Stimulated activated memory B cell treated with anti-CD40 and anti-IgM and Interleukin-4, amounts not matched to agents 10 μg/mL and 1 μg/mL and 100 μg/mL, for 72 hours (primary cell): Measurements from ENCODE around the gene PZP.

Experiments
- ATAC-seq: fragments of 150-1000 bp; cut with Tn5 transposase; 2 replicates; pipeline ENCODE4 v1.10.0; 2021
- H3K27ac Mint-ChIP-seq: one replicate; pipeline ENCODE4 v1.8.0; 2022; ENCODE audit warnings: mild to moderate bottlenecking, mixed read lengths
- H3K27me3 Mint-ChIP-seq: one replicate; pipeline ENCODE4 v1.8.0; 2022; ENCODE audit warnings: mixed read lengths
- H3K36me3 Mint-ChIP-seq: one replicate; pipeline ENCODE4 v1.8.0; 2022; ENCODE audit warnings: mixed read lengths
- H3K4me1 Mint-ChIP-seq: one replicate; pipeline ENCODE4 v1.8.0; 2022; ENCODE audit warnings: mixed read lengths
- H3K4me3 Mint-ChIP-seq: one replicate; pipeline ENCODE4 v1.8.0; 2022; ENCODE audit warnings: mild to moderate bottlenecking, moderate library complexity, mixed read lengths
- H3K9me3 Mint-ChIP-seq: one replicate; pipeline ENCODE4 v1.8.0; 2022; ENCODE audit warnings: mixed read lengths

Gene PZP

GRCh38 chr12:9120487-9121184 is 87.6 kb downstream of the PZP start:
- no peaks in the 10 kb centered on the region for H3K36me3 Mint-ChIP-seq
- H3K27me3 Mint-ChIP-seq: peaks cover 31% of the 10 kb centered on the region
- H3K4me3 Mint-ChIP-seq: no peak overlapping the region
- H3K4me1 Mint-ChIP-seq: peaks cover 29% of the 10 kb centered on the region
- no peak overlapping the region for H3K27ac Mint-ChIP-seq
- no peaks in the 10 kb centered on the region for H3K9me3 Mint-ChIP-seq
- ATAC-seq: no peak

- no peaks in the 10 kb centered on the region for H3K36me3 Mint-ChIP-seq
- ATAC-seq: peak; percentile 95
- peaks cover 33% of the 10 kb centered on the region for H3K27me3 Mint-ChIP-seq
- H3K4me3 Mint-ChIP-seq: no peak overlapping the region
- H3K9me3 Mint-ChIP-seq: no peaks in the 10 kb centered on the region
- H3K4me1 Mint-ChIP-seq: peaks cover 36% of the 10 kb centered on the region
- no peak overlapping the region for H3K27ac Mint-ChIP-seq
These were observed 90.0 kb downstream of the PZP start for GRCh38 chr12:9118158-9118557.

GRCh38 chr12:9115731-9116559 is 92.2 kb downstream of the PZP start, which contains the start of gene A2M:
A2M (minus strand) TSS chr12:9115919; CDS start chr12:9115849, 70 bp downstream.
- no peaks in the 10 kb centered on the region for H3K9me3 Mint-ChIP-seq
- no peak within 1 kb of the TSS for H3K27ac Mint-ChIP-seq
- H3K4me1 Mint-ChIP-seq: peaks cover 36% of the 10 kb centered on the region
- no peak for ATAC-seq
- no peaks in the 10 kb centered on the region for H3K36me3 Mint-ChIP-seq
- H3K27me3 Mint-ChIP-seq: peaks cover 43% of the 10 kb centered on the region
- H3K4me3 Mint-ChIP-seq: no peak within 1 kb of the TSS

GRCh38 chr12:9114946-9115345 is 93.2 kb downstream of the PZP start:
- Mint-ChIP-seq H3K4me3 (no peak overlapping the region), H3K27ac (no peak overlapping the region), H3K4me1 (peaks cover 36% of the 10 kb centered on the region), H3K27me3 (peaks cover 37% of the 10 kb centered on the region), H3K9me3 (no peaks in the 10 kb centered on the region), H3K36me3 (no peaks in the 10 kb centered on the region)
- no peak for ATAC-seq

- Mint-ChIP-seq H3K36me3 (no peaks in the 10 kb centered on the region), H3K9me3 (no peaks in the 10 kb centered on the region), H3K27ac (no peak overlapping the region), H3K4me1 (peaks cover 36% of the 10 kb centered on the region), H3K27me3 (peaks cover 27% of the 10 kb centered on the region), H3K4me3 (no peak overlapping the region)
- ATAC-seq: no peak
These were observed 94.2 kb downstream of the PZP start for GRCh38 chr12:9113987-9114309.

- Mint-ChIP-seq H3K4me1 (peaks cover 32% of the 10 kb centered on the region), H3K36me3 (no peaks in the 10 kb centered on the region), H3K27ac (no peak overlapping the region), H3K27me3 (peaks cover 22% of the 10 kb centered on the region), H3K9me3 (no peaks in the 10 kb centered on the region), H3K4me3 (no peak overlapping the region)
- ATAC-seq: no peak
These were observed 94.8 kb downstream of the PZP start for GRCh38 chr12:9113296-9113986.

- no peak for ATAC-seq
- no peak overlapping the region for H3K27ac Mint-ChIP-seq
- no peak overlapping the region for H3K4me3 Mint-ChIP-seq
- peaks cover 24% of the 10 kb centered on the region for H3K4me1 Mint-ChIP-seq
- peaks cover 17% of the 10 kb centered on the region for H3K27me3 Mint-ChIP-seq
- H3K36me3 Mint-ChIP-seq: no peaks in the 10 kb centered on the region
- no peaks in the 10 kb centered on the region for H3K9me3 Mint-ChIP-seq
These were observed 95.9 kb downstream of the PZP start for GRCh38 chr12:9112076-9112853.

GRCh38 chr12:9111525-9111924 is 96.7 kb downstream of the PZP start:
- ATAC-seq: no peak
- Mint-ChIP-seq H3K4me1 (peaks cover 16% of the 10 kb centered on the region), H3K9me3 (no peaks in the 10 kb centered on the region), H3K4me3 (no peak overlapping the region), H3K36me3 (no peaks in the 10 kb centered on the region), H3K27me3 (peaks cover 13% of the 10 kb centered on the region), H3K27ac (no peak overlapping the region)

GRCh38 chr12:9109737-9110491 is 98.3 kb downstream of the PZP start:
- Mint-ChIP-seq H3K27me3 (peaks cover 13% of the 10 kb centered on the region), H3K4me1 (peaks cover under 1% of the 10 kb centered on the region), H3K27ac (no peak overlapping the region), H3K4me3 (no peak overlapping the region), H3K36me3 (no peaks in the 10 kb centered on the region), H3K9me3 (no peaks in the 10 kb centered on the region)
- ATAC-seq: no peak

- Mint-ChIP-seq H3K27me3 (peaks cover 13% of the 10 kb centered on the region), H3K4me1 (no peaks in the 10 kb centered on the region), H3K27ac (no peak overlapping the region), H3K9me3 (no peaks in the 10 kb centered on the region), H3K36me3 (no peaks in the 10 kb centered on the region), H3K4me3 (no peak overlapping the region)
- no peak for ATAC-seq
These were observed 99.0 kb downstream of the PZP start for GRCh38 chr12:9109213-9109522.

GRCh38 chr12:9108504-9109212 is 99.5 kb downstream of the PZP start:
- no peaks in the 10 kb centered on the region for H3K36me3 Mint-ChIP-seq
- no peak for ATAC-seq
- no peak overlapping the region for H3K27ac Mint-ChIP-seq
- peaks cover 13% of the 10 kb centered on the region for H3K27me3 Mint-ChIP-seq
- H3K4me3 Mint-ChIP-seq: no peak overlapping the region
- H3K9me3 Mint-ChIP-seq: no peaks in the 10 kb centered on the region
- H3K4me1 Mint-ChIP-seq: no peaks in the 10 kb centered on the region

GRCh38 chr12:9107542-9107873 is 100.7 kb downstream of the PZP start:
- Mint-ChIP-seq H3K36me3 (no peaks in the 10 kb centered on the region), H3K27ac (no peak overlapping the region), H3K27me3 (peaks cover 4% of the 10 kb centered on the region), H3K4me1 (no peaks in the 10 kb centered on the region), H3K9me3 (no peaks in the 10 kb centered on the region), H3K4me3 (no peak overlapping the region)
- ATAC-seq: no peak

GRCh38 chr12:9106610-9107541 is 101.3 kb downstream of the PZP start:
- no peak overlapping the region for H3K27ac Mint-ChIP-seq
- ATAC-seq: no peak
- no peaks in the 10 kb centered on the region for H3K36me3 Mint-ChIP-seq

More at GRCh38 chr12:9106610-9107541, 101.3 kb downstream of the PZP start:
- H3K27me3 Mint-ChIP-seq: no peaks in the 10 kb centered on the region
- H3K4me1 Mint-ChIP-seq: no peaks in the 10 kb centered on the region
- H3K4me3 Mint-ChIP-seq: no peak overlapping the region
- H3K9me3 Mint-ChIP-seq: no peaks in the 10 kb centered on the region
